NT2/D1 (cell line): ENCODE results near the gene FOXP1.

Experiments
- SUZ12 ChIP-seq: IDR thresholded peaks from 2 replicates; pipeline ENCODE4 v1.6.1; 2011; ENCODE audit not compliant: insufficient read length, insufficient read depth; ENCODE audit errors: extremely low read depth
- YY1 ChIP-seq: IDR thresholded peaks from 2 replicates; pipeline ENCODE4 v1.6.1; 2011; ENCODE audit not compliant: insufficient read length, insufficient read depth
- ZNF274 ChIP-seq: IDR thresholded peaks from 2 replicates; pipeline ENCODE4 v1.6.1; 2011; ENCODE audit warnings: mild to moderate bottlenecking, low read depth, low read length

DNA sequence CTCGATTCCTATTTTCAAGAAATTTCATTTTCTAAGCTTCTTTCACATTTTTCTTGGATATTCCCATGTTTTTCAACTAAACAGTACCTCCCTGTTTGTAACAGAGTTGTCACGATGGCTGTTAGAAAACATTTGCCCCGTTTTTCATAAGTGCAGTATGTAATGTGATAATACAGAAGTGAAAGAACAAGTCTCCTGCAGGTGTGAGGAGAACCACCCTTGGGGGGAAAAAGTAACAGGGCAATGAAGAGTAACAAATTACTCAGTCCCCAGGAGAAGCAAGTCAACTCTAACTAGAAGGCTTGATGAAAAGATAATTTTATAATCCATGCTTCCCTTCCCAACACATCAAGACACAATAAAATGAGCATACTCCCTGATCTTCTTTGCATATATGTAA, 493.3 kb downstream of the FOXP1 start:
- TF ChIP-seq ZNF274 (no peak), YY1 (no peak), SUZ12 (no peak)
